GM19468 (cell line): ENCODE results near the gene ASIC1.

Experiments
- ATAC-seq: cut with Tn5 transposase; IDR thresholded peaks from one replicate; pipeline ENCODE4 v1.9.1; 2021; ENCODE audit warnings: mild to moderate bottlenecking, moderate library complexity, moderate number of reproducible peaks; ENCODE audit not compliant: unreplicated experiment; ENCODE audit errors: extremely low read depth

Gene ASIC1

DNA sequence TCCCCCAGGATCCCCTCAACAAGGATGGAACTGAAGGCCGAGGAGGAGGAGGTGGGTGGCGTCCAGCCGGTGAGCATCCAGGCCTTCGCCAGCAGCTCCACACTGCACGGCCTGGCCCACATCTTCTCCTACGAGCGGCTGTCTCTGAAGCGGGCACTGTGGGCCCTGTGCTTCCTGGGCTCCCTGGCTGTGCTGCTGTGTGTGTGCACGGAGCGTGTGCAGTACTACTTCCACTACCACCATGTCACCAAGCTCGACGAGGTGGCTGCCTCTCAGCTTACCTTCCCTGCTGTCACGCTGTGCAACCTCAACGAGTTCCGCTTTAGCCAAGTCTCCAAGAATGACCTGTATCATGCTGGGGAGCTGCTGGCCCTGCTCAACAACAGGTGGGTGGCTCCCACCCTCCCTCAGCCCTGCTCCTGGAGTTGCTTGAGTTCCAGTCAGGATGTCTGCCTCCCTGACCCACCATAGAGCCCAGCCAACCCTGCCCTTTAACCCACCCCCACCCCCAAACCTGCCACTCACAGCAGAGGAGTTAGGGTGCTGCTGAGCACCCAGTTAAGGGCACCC, 1.4 kb downstream of the ASIC1 start:
- ATAC-seq, result no peak

DNA sequence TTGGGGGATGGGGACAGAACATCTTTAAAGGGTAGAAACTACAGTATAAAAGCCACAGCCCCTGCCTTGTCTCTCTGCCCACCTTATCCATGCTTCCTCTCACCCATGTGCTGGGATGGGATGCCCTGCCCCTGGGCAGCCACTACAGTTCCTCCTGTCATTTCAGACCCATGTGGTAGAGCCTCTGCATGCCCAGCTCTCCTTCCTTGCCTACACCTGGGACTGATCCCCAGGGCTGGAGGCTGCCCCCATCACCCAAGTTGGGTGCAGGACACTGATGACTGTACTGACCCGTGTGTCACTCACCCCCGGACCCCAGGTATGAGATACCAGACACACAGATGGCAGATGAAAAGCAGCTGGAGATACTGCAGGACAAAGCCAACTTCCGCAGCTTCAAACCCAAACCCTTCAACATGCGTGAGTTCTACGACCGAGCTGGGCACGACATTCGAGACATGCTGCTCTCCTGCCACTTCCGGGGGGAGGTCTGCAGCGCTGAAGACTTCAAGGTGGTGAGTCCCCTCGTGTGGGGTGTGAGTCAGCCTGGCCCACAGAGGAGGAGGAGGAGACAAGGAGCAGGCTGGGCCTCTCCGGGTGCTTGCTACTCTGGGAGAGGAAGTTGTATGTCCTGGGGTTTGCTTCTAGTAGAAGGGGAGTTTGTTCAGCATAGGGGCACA, 2.2 kb downstream of the ASIC1 start:
- ATAC-seq, result no peak

DNA sequence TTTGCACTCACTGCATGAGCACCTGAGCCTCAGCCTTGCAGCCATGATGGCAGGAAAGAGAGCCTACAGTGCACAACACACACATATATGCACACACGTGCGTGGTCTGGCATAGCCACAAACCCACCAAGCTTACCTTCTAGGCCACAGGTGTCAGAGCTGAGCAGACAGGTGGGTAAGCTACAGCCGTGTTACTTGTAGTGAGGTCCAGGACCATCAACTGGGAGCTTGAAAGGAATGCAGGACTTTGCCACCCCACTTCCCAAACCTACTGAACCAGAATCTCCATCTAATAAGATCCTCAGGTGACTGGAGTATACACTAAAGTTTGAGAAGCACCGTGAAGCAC, 2.7 kb downstream of the ASIC1 start:
- no peak for ATAC-seq

DNA sequence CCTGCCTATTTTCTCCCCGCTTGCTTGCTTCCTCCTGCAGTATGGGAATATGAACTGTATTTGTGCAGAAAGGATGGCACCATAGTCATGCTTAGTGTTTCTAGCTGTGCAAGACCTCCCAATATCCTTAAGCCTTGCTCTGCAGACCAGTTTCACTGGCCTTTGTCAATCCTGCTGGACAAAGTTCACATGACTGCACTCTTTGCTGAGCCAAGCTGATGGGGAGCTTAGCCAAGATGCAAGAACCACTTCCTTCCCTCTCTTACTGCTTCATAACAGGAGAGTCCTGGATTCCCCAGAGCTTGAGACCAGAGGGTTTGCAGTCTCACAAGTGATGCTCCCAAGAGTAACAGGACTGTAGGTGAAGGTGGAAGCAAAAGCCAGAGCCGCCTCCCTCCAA, 3.8 kb downstream of the ASIC1 start:
- ATAC-seq, result no peak

DNA sequence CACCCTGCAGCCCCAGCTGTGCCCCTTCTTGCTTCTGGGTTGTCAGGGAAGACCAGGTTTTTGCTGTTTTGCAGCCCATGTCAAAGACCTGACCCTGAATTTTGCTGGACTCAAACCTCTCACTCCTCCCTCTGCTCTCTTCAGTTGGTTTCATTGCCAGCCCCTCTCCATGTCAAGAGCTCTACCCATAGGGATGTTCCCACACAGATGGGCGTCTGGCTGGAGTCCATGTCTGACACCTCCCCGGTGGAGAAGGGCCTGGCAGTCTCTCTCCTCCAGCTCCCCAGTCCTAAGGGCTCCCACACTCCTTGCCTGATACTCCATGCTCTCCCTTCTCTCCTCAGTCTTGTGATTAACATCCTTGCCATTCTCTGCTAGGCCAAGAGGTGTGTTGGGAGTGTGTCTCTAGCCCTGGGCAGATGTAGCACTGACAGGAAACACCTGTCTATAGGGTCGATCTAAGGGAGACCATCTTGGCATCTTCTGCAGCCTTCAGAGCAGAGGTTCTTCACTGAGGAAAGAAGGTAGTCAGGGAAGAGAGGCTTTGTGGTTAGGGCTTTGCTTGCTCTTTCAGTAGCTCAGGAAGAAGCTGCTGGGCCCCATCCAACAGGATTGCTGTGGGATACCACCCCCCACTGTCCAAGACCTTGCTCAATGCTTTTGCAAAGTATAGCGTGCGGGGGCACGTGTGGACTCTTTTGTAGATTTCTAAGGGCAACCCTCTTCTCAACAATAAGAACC, 4.7 kb downstream of the ASIC1 start:
- ATAC-seq, result no peak

DNA sequence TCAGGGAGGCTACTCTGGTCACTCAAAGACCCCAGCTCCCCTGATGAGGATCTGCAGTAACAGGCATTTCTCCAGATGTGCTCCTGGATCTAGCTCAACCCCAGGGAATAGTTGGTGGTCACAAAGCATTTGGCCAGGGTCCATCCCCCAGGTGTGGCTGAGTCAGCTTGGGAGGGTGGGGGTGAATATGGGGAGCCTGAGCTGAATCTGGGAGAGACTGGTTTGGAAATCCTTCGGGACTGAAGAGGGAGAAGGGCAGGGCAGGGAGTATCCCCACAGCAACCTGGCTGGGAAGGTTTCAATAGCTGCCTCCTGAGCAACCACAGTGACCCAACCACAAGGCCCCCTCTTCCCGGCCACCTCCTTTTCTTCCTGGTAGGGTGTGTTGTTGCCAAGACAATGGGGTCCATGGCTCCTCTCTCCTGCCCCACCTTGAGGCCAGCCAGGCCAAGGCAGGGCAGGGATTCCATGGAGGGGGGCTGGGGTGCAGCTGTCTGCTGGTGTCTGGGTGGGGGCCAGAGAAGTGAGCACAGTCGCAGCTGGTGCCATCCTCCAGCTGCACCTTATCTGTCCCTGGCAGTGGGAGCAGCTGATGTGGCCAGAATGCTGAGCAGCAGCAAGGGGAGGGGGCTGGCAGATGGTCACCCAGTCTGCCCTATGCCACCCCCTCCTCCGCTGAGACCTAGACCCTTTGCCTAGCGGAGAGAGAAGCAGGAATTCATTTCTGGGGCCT, 5.5 kb downstream of the ASIC1 start:
- no peak for ATAC-seq

DNA sequence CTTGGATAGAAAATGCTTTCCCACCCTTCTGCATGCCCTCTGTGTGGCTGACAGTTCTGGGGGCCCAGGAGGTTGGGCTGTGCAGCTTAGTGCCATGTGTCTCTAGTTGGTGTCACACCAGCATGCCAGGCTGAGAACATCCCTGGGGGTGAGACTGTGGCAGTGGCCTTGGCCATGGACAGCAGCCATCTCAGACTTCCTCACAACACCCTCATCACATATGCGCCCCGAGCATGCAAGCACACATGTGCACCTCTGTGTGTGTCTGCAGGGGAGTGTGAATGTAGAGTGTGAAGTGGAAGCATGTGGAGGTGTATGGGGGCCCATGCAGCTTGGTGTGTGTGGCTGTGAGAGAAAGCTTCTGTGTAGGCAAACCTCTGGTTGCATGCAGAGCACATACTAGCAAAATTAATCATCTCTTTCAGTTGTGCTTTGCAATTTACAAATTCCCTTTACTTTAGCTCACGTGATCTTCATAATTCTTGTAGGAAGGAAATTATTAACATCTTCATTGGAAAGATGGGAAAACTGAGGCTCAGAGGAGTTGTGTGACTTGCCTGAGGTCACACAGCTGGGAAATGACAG, 8.4 kb downstream of the ASIC1 start:
- no peak for ATAC-seq

DNA sequence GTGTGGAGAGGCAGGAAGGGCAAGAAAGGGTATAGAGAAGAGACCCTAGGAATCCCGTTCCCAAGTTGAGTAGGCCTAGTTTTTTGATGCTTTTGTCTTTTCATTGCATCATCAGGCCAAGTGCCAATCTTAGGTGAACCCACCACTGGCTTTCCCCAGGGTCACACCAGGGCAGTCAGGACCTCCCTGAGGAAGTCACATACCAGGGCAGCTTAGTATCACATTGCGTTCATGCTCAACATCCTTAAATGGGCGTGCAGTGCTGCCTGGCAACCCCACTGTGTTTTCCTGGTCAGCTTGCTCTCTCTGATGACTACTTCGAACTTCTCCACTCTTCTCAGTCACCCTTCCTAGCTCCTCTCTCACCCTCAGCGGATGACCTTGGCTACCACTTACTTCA, 9.0 kb downstream of the ASIC1 start:
- ATAC-seq, result no peak

DNA sequence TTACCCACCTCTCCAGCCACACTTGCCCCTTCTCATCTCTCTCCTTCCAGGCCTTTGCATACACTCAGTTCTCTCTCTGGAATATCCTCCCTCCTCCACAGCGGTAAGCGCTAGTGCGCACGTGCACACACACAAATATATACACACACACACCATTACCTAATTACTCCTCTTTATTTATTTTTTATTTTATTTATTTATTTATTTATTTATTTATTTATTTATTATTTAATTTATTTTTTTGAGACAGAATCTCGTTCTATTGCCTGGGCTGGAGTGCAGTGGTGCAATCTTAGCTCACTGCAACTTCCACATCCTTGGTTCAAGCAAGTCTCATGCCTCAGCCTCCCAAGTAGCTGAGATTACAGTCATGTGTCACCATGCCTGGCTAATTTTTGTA, 11.7 kb downstream of the ASIC1 start:
- ATAC-seq, result no peak

DNA sequence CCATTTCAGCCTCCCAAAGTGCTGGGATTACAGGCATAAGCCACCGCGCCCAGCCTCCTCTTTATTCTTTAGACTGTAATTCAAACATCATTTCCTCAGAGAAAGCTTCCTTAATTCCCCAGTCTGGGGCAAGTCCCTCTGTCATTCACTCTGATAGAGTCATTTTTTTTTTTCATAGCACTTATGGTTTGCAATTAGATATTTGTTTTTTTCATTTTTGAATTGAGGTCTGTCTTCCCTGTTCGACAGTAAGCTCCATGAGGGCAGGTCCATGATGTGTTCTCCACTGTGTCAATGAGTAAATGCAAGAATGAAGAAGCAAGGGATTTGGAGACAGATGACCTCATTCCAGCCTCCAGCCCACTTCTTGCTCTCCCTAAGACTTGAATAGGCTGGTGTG, 12.1 kb downstream of the ASIC1 start:
- ATAC-seq, result no peak

DNA sequence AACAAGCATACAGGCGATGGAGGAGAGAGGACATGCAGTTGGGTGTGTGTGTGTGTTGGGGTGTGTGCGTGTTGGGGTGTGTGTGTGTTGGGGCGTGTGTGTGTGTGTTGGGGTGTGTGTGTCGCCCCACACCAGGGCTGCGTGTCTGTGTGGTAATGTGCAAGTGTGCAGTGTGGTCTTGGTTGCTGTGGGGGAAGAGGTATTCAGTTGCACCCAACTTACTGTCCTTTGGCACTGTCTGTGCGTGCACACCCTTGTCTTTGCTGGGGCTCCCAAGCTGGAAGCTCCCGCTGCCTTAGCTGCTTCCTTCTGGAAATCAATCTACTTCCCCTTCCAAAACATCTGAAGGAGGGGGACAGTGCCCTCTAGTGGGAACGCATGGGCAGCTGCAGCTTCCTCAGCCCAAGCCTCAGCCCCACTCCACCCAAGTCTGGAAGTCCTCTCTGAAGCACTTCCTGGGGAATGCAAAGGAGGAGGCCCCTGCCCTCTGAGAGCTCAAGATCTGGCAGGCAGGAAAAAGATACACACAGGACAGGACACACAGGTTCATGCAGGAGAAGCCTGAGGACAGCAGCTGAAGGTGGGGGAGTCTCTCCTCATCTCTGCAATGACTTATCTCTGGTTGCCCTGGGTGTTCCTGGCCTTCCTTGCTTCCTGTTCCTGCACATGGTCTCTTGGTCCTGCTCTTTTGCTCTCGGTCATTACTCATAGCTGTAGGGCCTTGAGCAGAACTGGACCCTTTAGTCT, 13.1 kb downstream of the ASIC1 start:
- no peak for ATAC-seq

DNA sequence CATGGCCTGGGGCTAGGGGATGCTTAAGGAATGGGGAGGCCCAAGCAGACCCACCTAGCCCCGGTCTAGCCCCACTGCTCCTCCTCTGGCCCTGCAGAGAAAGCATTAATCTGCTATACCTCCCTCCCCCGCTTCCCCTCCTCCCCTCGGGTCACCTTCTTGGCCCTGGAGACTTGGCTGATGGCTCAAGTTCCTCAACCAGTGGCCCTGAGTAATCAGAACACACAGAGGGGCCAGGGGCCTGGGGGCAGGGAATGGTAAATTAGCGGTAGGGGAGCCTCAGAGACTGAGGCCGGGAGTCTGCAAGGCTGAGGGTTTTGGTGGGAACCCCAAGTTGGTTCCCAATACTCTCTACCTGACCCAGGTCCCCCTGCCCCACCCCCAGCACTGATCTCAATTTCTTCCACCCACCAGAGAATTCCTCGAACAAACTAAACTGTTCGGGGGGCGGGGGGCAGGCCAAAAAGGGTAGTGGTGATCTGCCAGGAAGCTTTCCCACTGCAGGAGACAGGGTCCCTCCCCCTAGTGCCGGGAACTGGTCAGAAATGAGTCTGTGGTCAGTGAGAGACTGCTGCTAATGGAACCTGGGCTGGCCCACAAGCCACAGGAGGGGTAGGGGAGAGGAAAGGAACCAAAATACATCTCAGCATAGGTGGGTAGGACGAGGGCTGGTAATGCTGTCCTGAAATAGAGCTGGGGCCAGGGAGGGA, 15.0 kb downstream of the ASIC1 start:
- no peak for ATAC-seq

DNA sequence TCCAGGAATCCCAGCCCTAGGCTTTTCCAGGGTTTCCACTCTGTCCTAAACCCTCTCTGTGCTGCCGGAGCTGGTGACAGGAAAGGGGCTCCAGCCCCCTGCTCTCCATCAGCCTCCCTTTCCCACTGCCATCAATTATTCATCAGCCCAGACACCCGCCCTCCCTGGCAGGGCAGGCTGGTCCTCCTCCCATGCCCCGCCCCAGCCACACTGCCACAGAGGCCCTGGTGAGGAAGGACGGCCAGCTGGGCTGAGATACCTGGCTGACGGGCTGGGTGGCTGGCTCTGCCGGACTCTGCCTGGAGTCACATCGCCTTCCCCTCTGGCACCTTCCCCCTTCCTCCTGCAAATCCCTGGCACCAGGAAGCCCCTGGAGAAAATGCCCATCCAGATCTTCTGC, 15.8 kb downstream of the ASIC1 start:
- ATAC-seq, result no peak

DNA sequence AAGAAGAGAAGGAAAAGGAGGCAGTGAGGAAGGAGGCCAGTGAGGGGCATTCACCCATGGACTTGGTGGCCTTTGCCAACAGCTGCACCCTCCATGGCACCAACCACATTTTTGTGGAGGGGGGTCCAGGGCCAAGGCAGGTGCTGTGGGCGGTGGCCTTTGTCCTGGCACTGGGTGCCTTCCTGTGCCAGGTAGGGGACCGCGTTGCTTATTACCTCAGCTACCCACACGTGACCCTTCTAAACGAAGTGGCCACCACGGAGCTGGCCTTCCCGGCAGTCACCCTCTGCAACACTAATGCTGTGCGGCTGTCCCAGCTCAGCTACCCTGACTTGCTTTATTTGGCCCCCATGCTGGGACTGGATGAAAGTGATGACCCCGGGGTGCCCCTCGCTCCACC, 16.3 kb downstream of the ASIC1 start:
- ATAC-seq, result no peak

DNA sequence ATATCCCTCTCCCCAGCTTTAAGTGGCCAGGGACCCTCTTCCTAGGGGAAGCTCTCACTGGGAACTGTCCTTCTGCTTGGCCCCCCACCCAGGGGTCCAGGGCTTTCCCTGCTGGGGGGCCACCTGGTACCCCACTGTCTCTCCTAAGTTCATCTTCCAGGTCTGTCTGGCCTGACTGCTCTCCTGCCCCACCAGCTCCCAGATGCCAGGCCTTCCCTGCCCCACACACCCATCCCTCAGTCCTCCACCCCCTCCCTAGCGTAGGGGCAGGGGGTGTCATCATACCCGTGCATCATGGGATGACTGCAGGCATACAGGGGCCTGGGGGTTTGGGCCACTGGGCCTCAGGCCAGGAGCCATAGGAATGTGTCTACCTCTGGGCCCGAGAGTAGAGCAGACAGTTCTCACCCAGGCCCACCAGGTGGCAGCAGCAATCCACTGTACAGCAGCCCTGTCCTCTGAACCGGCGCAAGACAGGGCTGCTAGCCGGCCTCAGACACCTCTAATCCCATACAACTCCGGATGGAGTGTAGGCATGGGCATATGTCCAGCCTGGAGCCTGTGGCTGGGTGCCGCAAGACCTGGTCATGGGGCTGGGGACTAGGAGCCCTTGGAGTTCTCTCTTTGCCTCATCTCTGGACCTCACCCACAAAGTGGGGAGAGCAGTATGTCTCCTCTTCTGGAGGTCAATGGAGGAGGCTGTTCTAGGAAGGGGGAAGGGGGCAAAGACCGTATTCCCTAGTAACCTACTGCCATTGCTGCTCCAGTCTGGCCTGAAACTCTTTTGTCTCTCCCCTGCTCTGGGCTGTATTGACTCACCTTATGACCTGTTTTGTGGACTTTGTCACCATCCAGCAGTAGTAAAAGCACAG, 17.8 kb downstream of the ASIC1 start:
- no peak for ATAC-seq

DNA sequence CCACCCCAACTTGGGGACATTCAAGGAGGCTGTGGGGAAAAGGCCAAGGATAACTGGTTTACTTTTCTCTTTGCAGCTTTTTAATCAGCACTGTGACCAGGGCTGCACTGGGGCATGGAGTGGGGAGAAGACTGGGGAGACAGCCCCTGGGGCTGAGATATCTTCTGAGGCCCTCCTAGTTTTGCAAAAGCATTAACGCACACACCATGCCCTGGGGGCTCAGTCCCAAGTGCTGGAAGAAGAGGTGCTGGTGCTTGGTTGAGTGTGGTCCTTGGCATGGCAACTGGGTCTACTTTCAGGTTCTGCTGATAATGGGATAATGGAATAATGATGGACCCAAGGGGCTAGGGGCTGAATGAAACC, 18.4 kb downstream of the ASIC1 start:
- no peak for ATAC-seq

DNA sequence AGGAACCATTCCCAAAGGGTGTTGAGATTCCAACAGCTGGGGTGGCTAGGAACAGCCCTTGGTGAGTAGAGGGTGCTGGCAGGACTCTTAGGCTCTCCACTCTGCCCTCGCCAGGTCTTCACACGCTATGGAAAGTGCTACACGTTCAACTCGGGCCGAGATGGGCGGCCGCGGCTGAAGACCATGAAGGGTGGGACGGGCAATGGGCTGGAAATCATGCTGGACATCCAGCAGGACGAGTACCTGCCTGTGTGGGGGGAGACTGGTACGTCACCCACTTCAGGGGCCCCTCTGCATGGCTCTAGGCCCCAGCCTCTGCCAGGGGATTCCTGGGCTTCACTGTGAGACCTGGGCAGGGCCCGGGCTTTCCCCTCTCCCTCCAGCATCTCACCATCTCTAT, 19.7 kb downstream of the ASIC1 start:
- ATAC-seq, result no peak

DNA sequence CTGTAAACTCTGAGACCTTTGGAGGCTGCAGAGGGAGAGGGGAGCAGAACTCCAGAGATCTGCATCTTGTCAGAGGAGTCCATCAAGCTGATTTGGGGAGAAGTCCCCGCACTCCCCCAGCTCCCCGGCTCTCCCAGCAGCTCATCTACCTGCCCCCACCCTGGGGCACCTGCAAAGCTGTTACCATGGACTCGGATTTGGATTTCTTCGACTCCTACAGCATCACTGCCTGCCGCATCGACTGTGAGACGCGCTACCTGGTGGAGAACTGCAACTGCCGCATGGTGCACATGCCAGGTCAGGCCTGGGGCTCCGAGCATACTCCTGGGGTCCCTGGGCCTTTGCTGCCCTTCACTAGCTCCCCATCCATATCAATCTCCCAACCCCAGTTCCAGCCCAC, 20.9 kb downstream of the ASIC1 start:
- ATAC-seq, result no peak

DNA sequence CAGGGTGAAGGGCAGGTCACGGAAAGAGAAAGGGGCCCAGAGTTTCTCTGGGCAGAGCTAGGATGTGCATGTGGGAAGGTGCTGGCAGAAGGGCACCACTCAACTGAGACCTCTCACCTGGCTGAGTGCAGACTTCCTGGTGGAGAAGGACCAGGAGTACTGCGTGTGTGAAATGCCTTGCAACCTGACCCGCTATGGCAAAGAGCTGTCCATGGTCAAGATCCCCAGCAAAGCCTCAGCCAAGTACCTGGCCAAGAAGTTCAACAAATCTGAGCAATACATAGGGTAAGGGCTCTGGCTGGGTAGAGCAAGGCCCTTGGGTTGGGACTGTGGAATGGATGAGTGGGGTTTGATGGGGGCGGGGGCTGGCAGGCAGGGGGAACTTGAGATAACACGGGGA, 22.4 kb downstream of the ASIC1 start:
- ATAC-seq, result no peak
